D341Med (cell line): ENCODE measurements around the gene NEK1.

Source experiments
- DNase-seq: peaks from one replicate; pipeline ENCODE4 v3.0.0; 2012; ENCODE audit warnings: low spot score

Gene NEK1

GRCh38 chr4:169366821-169367220, 245.6 kb downstream of the NEK1 start:
- no peak for DNase-seq

GRCh38 chr4:169362607-169363006, 249.8 kb downstream of the NEK1 start:
- DNase-seq: no peak

GRCh38 chr4:169361756-169362155, 250.6 kb downstream of the NEK1 start:
- DNase-seq: no peak

- DNase-seq: no peak
Observed at GRCh38 chr4:169359961-169360360, 252.4 kb downstream of the NEK1 start.

- no peak for DNase-seq
Observed at GRCh38 chr4:169352360-169352759, 260.0 kb downstream of the NEK1 start.

- DNase-seq: no peak
Observed at GRCh38 chr4:169351872-169352271, 260.5 kb downstream of the NEK1 start.

GRCh38 chr4:169348541-169348940, 263.8 kb downstream of the NEK1 start:
- no peak for DNase-seq

GRCh38 chr4:169346840-169347239, 265.5 kb downstream of the NEK1 start:
- DNase-seq: peak; percentile 42

GRCh38 chr4:169345316-169345721, 267.1 kb downstream of the NEK1 start:
- DNase-seq: no peak
